Fibroblast of skin of right quadriceps (primary cell): ENCODE data around the gene RPS6KA6.
"Not testable (repeated sequence)": the region's sequence is repeated elsewhere in the genome, so short reads cannot be mapped to it uniquely, and the experiment has no call there.

Source experiments
- DNase-seq: peaks from one replicate; pipeline ENCODE4 v3.0.0-alpha.2; 2013

RPS6KA6 gene

DNA sequence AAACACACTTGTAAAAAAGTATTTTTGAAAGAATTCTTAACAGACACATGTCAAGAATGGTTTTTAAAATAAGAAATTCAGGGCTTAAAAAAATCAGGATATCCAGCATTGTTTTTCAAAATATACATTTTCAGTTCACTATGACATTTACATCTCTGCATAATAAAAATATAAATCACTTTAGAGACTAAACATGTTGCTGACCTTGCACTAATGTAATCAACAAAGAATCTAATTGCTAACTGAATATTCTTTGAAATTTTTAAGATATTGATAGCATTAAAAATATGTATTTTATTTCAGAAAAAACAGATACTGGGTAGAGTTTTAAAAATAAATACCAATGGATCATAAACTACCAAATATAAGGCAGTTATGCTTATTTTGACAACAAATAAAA, 26.4 kb downstream of the RPS6KA6 start:
- DNase-seq, result no peak

DNA sequence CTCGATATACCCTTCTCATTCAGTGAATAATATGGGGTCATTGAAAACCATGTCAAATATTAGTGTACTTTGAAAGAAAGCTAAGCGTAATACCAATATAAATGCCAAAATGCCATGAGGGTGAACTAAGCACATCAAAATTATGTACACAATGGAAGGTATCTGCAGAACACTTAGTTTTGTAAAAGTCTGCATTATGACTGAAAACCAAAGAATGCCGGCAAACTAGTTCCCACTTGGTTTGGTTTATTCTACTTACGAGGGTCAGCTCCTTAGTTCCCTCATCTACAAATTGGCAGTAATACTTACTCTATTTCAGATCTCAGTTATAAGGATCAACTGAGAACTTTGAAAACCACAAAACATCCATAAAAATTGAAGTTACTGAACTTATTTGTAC, 27.3 kb downstream of the RPS6KA6 start:
- DNase-seq, result no peak

DNA sequence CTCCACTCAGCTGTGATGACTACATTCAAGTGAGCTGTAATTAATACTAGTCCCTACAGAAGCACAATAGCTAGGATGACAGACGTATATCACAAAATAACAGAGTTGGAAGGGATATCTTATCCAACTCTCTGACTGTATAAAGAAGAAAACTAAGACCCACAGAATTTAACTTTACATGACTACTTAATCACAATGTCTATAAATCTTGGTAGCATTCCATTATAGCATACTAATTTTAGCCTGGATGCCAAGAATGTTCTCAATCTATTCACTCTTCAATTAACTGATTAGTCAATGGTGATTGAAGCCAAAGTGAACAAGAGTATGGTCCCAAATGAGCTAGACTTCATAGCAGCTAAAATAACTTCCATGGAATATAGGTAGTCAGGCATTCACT, 31.2 kb downstream of the RPS6KA6 start:
- DNase-seq, result peak; percentile 53

DNA sequence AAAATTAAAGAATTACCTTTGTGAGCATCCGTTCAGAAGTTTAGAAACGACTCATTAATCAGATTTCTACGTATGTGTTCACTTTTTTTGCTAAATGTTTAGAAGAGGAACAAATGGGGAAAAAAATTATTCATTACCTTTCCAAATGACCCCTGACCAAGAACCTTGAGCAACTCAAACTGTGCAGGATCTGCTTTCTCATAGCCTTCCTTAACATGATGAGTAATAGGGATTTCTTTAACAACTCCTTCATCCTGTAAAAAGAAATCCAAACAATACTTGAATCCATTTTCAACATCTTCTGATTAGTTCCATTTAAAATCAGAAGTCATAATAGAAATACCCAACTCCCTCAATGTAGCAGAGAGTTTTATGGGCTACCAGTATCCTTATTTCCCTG, 32.1 kb downstream of the RPS6KA6 start:
- DNase-seq, result no peak

DNA sequence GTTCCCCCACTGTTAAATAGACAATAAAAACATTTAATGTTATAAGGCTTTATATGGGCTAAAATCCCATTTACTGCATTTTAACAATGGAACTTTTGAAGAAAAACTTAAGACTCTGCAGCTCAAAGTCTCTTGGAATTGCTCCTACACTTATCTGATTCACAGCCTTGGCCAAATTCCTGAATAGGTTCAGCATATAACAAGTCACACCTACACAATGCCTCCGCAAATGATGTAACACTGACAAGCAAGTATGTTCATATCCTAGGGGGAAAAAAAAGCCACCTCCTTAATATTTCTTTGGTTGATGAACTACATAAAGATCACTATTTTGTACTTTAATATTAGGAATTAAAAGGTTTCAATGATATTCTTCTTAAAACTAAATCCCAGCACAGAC, 34.5 kb downstream of the RPS6KA6 start:
- no peak for DNase-seq

DNA sequence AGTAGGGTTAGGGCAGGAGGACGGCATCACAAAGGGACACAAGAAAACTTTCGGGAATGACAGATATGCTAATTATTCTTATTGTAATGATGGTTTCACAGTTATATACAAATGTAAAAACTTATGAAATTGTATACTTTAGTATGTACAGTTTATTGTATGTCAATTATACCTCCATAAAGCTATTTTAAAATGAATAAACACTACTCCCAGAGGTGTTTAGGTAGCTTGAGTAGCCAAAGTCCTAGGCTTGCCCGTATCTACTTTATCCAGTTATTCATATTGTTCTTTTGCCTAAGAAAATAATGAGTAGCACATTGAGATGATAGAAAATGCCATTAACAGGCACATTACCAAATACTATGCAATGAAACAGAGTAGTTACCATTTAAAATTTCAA, 43.0 kb downstream of the RPS6KA6 start:
- DNase-seq, result no peak

DNA sequence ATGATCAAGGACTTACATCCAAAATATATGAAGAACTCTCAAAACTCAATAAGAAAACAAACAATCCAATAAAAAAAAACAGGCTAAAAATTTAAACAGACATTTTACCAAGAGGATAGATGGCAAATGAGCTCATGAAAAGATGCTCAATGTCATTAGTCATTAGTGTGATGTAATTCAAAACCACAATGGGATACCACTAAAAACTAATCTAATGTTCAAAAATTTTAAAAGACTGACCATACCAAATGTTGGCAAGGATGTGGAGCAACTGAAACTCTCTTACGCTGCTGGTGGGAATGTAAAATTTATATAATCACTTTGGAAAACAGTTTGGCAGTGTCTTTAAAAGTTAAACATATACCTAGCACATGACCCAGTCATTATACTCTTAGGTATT, 43.7 kb downstream of the RPS6KA6 start:
- no peak for DNase-seq

DNA sequence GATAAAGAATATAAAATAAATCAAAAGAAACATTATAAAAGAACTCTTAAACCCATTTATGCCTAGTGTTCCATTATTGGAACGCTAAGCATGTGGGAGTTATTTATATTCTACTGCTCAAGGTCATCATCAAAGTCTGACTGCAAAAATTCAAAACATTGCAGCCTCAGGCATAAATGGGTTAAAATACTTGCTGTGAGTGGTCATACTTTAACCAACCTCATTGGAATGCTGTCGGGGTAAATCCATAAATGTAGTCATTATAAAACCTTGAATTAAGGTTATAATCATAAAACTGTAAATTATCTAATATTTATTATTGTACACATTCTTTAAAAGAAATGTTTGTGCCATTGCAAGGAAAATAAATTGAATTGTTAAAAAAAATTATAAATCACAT, 55.0 kb downstream of the RPS6KA6 start:
- peak; percentile 11 for DNase-seq

DNA sequence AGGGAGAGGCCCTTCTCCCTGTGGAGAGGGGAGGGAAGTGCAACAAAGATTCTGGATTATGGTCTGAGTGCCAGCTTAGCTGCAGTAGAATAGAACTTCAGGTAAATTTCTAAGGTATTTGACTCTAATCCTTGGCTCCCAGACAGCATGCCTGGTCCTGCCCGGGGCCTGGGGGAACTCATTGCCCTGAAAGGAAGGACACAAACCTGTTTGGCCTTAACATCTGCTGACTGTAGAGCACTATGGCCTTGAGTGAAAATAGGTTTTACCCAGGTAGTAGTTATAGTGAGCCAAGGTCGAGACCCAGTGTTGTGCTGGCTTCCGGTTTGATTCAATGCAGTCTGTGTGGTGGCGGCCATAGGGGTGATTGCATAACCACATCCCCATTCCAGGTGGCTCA, 64.4 kb downstream of the RPS6KA6 start:
- no peak for DNase-seq

DNA sequence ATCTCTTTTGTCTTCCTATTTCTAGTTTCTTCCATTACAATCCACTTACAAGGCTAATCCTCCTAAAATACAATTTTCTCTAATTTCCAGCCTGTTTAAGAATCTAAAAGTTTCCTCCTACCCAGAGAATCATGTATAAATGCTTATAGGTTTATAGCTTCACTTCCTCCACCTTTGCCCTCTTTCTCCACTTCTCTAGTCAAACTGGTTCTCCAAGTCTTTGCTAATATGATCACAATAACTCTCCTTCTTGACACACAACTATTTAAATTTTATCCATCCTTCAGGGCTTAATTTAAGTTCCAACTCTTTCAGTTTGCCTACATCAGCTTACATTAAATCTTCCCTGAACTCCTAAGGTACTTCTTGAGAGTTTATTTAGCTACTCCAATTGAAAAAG, 69.2 kb downstream of the RPS6KA6 start:
- DNase-seq, result no peak

DNA sequence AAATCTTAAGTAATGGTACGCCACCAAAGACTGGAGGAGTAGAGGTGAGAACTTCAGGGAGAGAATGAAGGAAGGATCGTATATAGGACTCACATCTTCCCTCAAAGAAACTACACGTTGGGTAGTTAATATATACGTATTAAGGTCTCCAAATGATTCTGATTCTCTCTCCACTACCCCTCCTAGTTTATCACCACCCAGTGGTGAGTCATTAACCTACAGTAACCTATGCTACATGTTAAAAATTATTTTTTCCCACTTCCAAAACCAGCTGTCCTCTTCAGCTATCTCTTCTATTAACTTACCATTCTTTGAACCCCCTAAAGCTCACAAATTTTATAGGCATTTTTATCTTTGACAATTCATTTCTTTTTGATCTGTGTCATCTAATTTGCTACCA, 69.7 kb downstream of the RPS6KA6 start:
- no peak for DNase-seq

DNA sequence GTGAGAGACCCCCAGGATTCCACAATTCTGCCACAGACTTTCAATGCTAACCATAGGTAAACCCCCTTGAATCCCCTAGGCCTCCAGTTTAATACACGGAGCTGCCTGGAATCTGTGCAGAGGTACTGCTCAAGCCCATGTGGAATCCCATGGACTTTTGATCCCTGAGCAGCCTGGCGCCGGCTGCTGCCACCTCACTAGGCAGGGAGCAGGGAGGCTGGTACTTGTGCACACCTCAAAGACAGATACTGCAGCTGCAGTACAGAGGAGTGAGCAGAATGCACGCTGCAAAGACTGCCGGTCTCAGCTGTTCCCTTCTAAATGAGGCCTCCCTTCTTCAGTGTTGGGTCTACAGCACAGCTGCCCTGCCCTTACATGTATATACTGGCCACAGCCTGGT, 79.4 kb downstream of the RPS6KA6 start:
- DNase-seq, result no peak

DNA sequence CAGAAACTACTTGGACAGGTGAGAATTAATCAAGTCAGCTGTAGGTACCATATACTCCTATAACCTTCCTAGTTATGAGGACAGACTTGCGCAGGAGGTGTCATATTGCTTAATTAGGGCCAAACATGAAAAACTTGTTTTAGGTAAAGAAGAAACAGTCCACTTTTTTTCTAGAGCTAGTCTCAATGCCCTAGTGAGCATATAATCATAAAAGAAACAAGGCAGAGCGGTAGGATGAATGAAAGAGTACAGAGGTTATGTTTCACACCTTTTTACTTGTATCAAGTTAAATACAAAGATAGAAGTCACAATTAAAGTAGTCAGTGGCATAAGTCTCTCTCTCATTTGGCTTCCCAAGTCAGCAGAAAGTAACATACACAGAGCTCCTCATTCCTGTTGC, 88.9 kb downstream of the RPS6KA6 start:
- DNase-seq, result no peak

DNA sequence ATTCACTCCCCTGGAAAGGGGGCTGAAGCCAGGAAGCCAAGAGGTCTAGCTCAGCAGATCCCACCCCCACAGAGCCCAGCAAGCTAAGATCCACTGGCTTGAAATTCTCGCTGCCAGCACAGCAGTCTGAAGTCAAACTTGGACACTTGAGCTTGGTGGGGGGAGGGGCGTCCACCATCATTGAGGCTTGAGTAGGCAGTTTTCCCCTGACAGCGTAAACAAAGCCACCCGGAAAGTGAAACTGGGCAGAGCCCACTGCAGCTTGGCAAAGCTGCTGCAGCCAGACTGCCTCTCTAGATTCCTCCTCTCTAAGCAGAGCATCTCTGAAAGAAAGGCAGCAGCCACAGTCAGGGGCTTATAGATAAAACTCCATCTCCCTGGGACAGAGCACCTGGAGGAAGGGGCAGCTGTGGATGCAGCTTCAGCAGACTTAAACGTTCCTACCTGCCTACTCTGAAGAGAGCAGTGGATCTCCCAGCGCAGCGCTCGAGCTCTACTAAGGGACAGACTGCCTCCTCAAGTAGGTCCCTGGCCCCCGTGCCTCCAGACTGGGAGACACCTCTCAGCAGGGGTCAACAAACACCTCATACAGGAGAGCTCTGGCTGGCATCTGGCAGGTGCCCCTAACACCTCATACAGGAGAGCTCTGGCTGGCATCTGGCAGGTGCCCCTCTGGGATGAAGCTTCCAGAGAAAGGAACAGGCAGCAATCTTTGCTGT, 108.4 kb downstream of the RPS6KA6 start:
- not testable (repeated sequence) for DNase-seq

DNA sequence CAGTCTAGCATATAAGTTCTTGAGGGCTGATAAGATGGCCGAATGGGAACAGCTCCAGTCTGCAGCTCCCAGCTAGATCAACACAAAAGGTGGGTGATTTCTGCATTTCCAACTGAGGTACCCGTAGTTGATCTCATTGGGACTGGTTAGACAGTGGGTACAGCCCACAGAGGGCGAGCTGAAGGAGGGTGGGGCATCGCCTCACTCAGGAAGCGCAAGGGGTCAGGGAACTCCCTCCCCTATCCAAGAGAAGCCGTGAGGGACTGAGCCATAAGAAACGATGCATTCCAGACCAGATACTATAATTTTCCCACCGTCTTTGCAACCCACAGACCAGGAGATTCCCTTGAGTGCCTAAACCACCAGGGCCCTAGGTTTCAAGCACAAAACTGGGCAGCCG, 109.0 kb downstream of the RPS6KA6 start:
- no peak for DNase-seq

DNA sequence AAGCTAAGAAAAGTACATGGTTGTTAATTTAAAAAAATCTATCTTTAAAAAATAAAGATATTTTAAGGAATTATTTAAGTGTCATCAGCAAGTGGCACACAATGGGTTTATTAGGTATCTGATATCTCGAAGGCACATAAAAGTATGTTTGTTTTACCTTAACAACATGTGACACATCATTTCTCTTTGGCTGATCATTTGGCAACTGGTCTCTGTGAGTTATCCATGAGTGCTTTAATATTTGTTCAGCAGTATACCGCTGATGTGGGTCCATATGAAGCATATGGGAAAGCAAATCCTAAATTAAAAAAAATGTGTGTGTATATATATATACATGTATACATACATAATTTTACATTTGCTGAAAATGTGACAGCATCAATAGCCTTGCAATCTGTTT, 123.2 kb downstream of the RPS6KA6 start:
- no peak for DNase-seq

DNA sequence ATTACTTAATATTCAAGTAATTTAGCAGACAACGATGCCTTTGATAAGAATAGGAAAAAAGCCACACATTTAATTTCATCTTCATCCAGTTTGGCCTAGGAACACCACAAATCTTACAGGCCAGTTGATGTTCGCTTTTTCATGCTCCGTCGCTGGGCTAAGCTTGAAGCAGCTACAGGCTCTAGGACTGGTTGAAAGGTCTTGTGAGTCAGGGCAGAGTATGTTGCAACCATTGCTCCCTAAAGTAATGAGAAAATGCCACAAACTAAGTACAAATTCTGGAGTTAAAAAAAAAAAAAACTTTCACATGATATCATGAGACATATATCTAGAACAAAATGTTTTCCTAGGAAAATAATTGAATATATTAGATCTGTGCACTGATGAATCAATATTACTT, 123.8 kb downstream of the RPS6KA6 start:
- peak; percentile 3 for DNase-seq

DNA sequence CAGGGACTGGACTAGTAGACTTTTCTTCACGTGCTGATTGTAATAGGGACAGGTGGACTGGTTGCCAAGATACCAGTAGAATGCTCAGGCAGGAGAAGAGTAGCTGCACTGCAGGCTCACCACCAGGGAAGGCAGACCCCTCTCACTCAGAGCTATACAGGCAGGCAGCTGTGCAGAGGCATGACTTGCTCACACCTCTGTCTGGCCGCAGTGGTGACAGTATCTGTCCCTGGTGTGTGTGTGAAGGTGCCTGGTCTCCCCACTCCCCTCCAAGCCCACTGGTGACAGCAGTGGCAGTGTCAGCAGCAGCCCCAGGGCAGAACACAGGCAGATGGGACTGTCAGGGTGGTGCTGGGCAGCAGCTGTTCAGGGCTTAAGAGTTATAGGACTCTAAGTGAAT, 140.7 kb downstream of the RPS6KA6 start:
- no peak for DNase-seq

DNA sequence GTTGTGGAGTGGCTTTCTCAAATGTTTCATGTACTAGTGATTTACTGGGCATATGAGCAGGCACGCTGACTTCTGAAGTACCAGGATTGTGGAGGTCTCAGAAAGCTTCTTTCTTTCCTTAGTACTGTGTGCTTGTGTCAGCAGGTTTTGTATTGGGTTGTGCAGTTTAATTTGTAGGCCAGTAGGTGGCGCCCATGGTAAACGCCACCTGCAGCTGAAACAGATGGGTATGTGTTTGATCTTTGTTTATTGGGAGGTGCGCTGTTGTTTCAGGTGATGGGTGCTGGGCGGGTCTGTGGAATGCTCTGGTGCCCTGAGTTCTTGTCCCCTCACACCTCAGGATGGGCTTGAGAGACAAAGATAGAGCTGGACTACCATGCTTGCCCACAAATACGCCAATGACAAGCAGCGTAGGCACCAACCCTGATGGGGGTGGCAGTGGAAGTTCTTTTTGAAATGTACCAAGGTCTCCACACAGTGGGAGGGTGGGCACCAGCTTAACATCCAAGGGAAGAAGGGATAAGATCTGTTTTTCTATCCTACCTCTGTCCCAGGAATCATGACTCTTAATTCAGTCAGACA, 141.5 kb downstream of the RPS6KA6 start:
- DNase-seq, result peak; percentile 4

DNA sequence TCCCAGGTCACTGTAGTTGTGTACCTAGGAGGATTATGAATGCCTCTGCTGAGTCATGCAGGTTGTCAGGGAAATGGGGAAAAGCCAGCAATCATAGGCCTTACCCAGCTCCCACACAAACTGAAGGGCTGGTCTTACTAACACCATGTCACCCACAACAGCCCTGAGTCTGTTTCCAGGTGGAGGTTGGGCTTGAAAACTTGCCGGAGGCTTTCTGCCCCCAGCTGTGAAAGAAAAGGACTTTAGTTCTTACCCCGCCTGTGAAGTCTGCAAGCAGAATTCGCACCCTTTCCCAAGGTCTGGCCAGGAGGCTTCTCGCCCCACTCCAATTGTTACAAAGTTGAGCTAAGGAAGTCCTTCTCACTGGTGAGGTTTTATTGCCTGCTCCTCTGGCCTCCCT, 143.9 kb downstream of the RPS6KA6 start:
- DNase-seq, result no peak
